Adrenal gland (tissue), 12 donors: Measurements from ENCODE around the gene HLA-DQB2. TPM values are rescaled to one million over a fixed set of nuclear protein-coding genes. Genes with fewer than 3 reads are reported as not detected.
"Not testable (repeated sequence)": the region's sequence is repeated elsewhere in the genome, so short reads cannot be mapped to it uniquely, and the experiment has no call there.

Experiments used
- DNase-seq, 7 donors: peaks; one replicate each; pipeline ENCODE4 v3.0.0-alpha.2; 2019 to 2020
- H3K27ac ChIP-seq, 5 donors: fragments of 200-600 bp; sonication (generic) in 4 of 5; 1 replicate in 3 of 5; 2 replicates in 2 of 5; pipeline versions ENCODE4 v1.5.1 to v1.8.0; 2016 to 2020; ENCODE audit warnings: mild to moderate bottlenecking in 1 of 5
- H3K27me3 ChIP-seq: fragments of 200-600 bp; 2 replicates; pipeline ENCODE4 v1.8.0; 2021
- H3K36me3 ChIP-seq, 2 donors: fragments of 200-600 bp; replicated peaks in 1 of 2; 1 replicate in 1 of 2; 2 replicates in 1 of 2; pipeline versions ENCODE4 v1.5.1 to v1.8.0; 2018 to 2022
- H3K4me1 ChIP-seq, 2 donors: fragments of 200-600 bp; replicated peaks in 1 of 2; 1 replicate in 1 of 2; 2 replicates in 1 of 2; pipeline versions ENCODE4 v1.5.1 to v1.8.0; 2018 to 2021
- H3K4me3 ChIP-seq, 4 donors: fragments of 200-600 bp; sonication (generic) in 3 of 4; one replicate each; pipeline ENCODE4 v1.5.1; 2016 to 2018
- H3K9me3 ChIP-seq, 3 donors: fragments of 200-600 bp; sonication (generic) in 1 of 3; replicated peaks in 1 of 3; 1 replicate in 2 of 3; 2 replicates in 1 of 3; pipeline versions ENCODE4 v1.5.1 to v1.8.0; 2016 to 2021
- POLR2A ChIP-seq, 2 donors: fragments of 450-650 bp; IDR thresholded peaks; one replicate each; pipeline ENCODE4 v1.6.1; 2017; ENCODE audit warnings: antibody characterized with exemption in 2 of 2, mild to moderate bottlenecking in 2 of 2, moderate library complexity in 1 of 2
- WGBS, 4 donors: extraction: QIAGEN DNeasy Blood & Tissue Kit in 2 of 4; methylation state at CpG; one replicate each; pipeline versions ENCODE4 v1.1.5 to v1.1.7; 2013 to 2017; 5-methylcytosine and 5-hydroxymethylcytosine counted together
- intact Hi-C, 2 donors: fragments of 100-400 bp; cut with DNase I; formaldehyde crosslinking; loops; one replicate each; pipeline versions ENCODE4 v1.14.1 to v1.15.0; 2022 to 2023
- polyA plus RNA-seq, 3 donors: library from polyadenylated mRNA; stranded (reverse); fragments of 200-250 nt in 2 of 3; fragments of 350-450 nt in 1 of 3; fragmentation: Illumina TruSeq in 1 of 3; extraction: RNeasy Lipid Tissue Mini Kit (QIAGEN cat#74804) in 1 of 3; gene quantifications; one replicate each; pipeline ENCODE4 v1.2.3, GENCODE V29; 2013 to 2014
- total RNA-seq, 9 donors: library from RNA; depleted of rRNA in 4 of 9; stranded (reverse); fragments of >200 nt in 4 of 9; fragments of 120-200 nt in 1 of 9; fragmentation: NEBNext Ultra II Directional in 1 of 9; extraction: Animal tissue kit (Norgen Biotek cat#: 25700) in 1 of 9; gene quantifications; one replicate each; pipeline versions ENCODE4 v1.1.0 to v1.2.4, GENCODE V29; 2013 to 2023
- TF ChIP-seq, protein P1 (sequence below), 6 experiments: fragments of 450-650 bp in 4 of 6; fragments of 200-600 bp in 2 of 6; sonication (generic) in 1 of 6; IDR thresholded peaks; 1 replicate in 5 of 6; 2 replicates in 1 of 6; pipeline versions ENCODE4 v1.5.1 to v1.8.0; 2016 to 2021; ENCODE audit warnings: antibody characterized with exemption in 6 of 6, mild to moderate bottlenecking in 2 of 6, moderate library complexity in 1 of 6
- donor health status: healthy with polysubstance abuse.
- donor health status: Bipolar disorder and iron deficiency.
- donor health status: DM: yes; HTN: yes; CAD: no.
- donor health status: DM: no; HTN: no; CAD: no.
- donor health status: DM: no; HTN: no; CAD: no.
- donor health status: DM: yes; HTN: yes; CAD: no.

The HLA-DQB2 gene
- total and polyA plus RNA-seq, 12 donors: 0.17 to 19.1 (median 2.6) TPM; not detected in 3

DNA sequence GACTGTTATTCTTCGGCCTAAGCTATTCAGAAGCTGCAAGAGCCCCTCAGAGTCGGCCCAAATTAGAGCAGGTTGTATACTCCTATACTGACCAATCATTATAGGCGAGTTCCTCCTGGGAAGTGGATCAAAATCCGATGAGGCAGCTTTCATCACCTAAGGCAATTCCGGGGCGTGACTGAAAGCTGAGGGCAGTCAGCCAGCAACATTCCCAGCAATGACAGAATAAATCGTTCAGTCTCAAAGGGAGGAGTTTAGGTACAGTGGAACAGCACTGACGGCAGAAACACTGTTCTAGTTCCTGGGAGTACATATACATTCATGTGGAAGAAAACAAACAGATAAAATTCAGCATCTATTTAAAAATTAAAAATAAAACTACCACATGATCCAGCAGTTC lies 10.8 kb downstream of the HLA-DQB2 start:
- Histone ChIP-seq H3K4me1 (no peaks in the 10 kb centered on the region), H3K4me3 (no peak overlapping the region), H3K9me3 (no peaks in the 10 kb centered on the region), H3K36me3 (no peaks in the 10 kb centered on the region), H3K27ac (no peak overlapping the region), H3K27me3 (peaks cover 4% of the 10 kb centered on the region)
- 41 to 61% (median 50%) methylated on average over 8 of the region's 8 CpGs for WGBS, 4 donors
- intact Hi-C loops: no loop called here
- DNase-seq: no peak
- TF ChIP-seq, protein P1, sequence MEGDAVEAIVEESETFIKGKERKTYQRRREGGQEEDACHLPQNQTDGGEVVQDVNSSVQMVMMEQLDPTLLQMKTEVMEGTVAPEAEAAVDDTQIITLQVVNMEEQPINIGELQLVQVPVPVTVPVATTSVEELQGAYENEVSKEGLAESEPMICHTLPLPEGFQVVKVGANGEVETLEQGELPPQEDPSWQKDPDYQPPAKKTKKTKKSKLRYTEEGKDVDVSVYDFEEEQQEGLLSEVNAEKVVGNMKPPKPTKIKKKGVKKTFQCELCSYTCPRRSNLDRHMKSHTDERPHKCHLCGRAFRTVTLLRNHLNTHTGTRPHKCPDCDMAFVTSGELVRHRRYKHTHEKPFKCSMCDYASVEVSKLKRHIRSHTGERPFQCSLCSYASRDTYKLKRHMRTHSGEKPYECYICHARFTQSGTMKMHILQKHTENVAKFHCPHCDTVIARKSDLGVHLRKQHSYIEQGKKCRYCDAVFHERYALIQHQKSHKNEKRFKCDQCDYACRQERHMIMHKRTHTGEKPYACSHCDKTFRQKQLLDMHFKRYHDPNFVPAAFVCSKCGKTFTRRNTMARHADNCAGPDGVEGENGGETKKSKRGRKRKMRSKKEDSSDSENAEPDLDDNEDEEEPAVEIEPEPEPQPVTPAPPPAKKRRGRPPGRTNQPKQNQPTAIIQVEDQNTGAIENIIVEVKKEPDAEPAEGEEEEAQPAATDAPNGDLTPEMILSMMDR (IDR thresholded peaks at IDR 0.05): no peak
- no peak for TF ChIP-seq POLR2A (IDR thresholded peaks at IDR 0.05)

GRCh38 chr6:32745649-32746048 lies 17.7 kb downstream of the HLA-DQB2 start:
- 30 to 68% (median 49%) methylated on average over 1 of the region's 1 CpG for WGBS, 4 donors
- not testable (repeated sequence) for H3K4me1 ChIP-seq, DNase-seq, H3K27me3 ChIP-seq, H3K36me3 ChIP-seq, H3K4me3 ChIP-seq, H3K27ac ChIP-seq, H3K9me3 ChIP-seq
- intact Hi-C loops: loop anchor here in 1 of 2 donors (5.0 kb wide), 1 partner anchor 103 kb away; no protein-coding TSS in a partner anchor

GRCh38 chr6:32744776-32745175 lies 18.6 kb downstream of the HLA-DQB2 start:
- TF ChIP-seq, protein P1 (IDR thresholded peaks at IDR 0.05): no peak
- no peak for TF ChIP-seq POLR2A (IDR thresholded peaks at IDR 0.05)
- WGBS, 4 donors: 38 to 47% (median 43%) methylated on average over 5 of the region's 5 CpGs
- no peak for DNase-seq
- Histone ChIP-seq H3K36me3 (no peaks in the 10 kb centered on the region), H3K9me3 (no peaks in the 10 kb centered on the region), H3K4me1 (no peaks in the 10 kb centered on the region), H3K27me3 (peaks cover 4% of the 10 kb centered on the region), H3K4me3 (no peak overlapping the region), H3K27ac (no peak overlapping the region)
- intact Hi-C loops: loop anchor here in 1 of 2 donors (5.0 kb wide), 1 partner anchor 102 kb away; no protein-coding TSS in a partner anchor

DNA sequence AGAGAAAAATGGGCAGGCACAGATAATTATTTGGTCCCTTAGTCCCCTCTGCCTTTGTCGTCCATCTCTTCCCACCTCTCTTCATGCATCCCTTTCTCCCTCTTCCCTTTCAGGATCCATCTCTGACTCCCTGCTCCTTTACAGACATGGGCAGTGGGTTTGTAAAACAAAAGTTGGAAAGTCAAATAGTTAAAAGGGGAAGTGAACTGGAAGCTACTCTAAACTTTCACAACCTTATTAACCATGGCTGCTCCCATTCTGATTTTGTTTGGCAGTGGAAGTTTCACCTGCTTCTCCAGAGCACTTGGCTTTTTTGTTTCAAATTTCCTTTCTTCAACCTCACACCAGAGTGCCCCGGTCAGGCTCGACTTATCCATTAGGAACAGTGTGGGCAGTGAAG lies 21.0 kb downstream of the HLA-DQB2 start:
- intact Hi-C loops: no loop called here
- Histone ChIP-seq H3K27me3 (no peaks in the 10 kb centered on the region), H3K9me3 (no peaks in the 10 kb centered on the region), H3K36me3 (no peaks in the 10 kb centered on the region), H3K27ac (no peak overlapping the region), H3K4me1 (no peaks in the 10 kb centered on the region), H3K4me3 (no peak overlapping the region)
- DNase-seq: no peak
- TF ChIP-seq, protein P1 (IDR thresholded peaks at IDR 0.05): no peak
- WGBS, 4 donors: 74 to 93% (median 78%) methylated on average over 3 of the region's 3 CpGs
